PC-9 (cell line): ENCODE measurements around the gene CA4.

ENCODE experiments used
- CTCF ChIP-seq: fragments of 200-600 bp; sonication (generic); conservative IDR thresholded peaks from 2 replicates; pipeline ENCODE4 v1.6.1; 2017; ENCODE audit warnings: mixed run types, antibody characterized with exemption, mild to moderate bottlenecking, moderate library complexity
- EZH2 ChIP-seq: fragments of 200-600 bp; sonication (generic); IDR thresholded peaks from 2 replicates; pipeline ENCODE4 v1.8.0; 2017; ENCODE audit warnings: antibody characterized with exemption, low read depth

- TF ChIP-seq CTCF (no peak), EZH2 (no peak)
Observed at GRCh38 chr17:60135951-60136666, 13.7 kb upstream of the CA4 start.
